HCT116 (cell line): Measurements from ENCODE around the gene HSPA4. TPM values are rescaled to one million over a fixed set of nuclear protein-coding genes. Genes with fewer than 3 reads are reported as not detected.

ENCODE experiments used
- ATAC-seq: fragments of 200-7000 bp; cut with Tn5 transposase; 2 replicates; pipeline ENCODE4 v1.9.1; 2020; ENCODE audit warnings: mild to moderate bottlenecking, moderate library complexity
- BruUV-seq: library from RNA; stranded (reverse); fragments of 400-500 nt; replicated peaks from 2 replicates; lab custom pipeline; 2021; lab: Mats Ljungman, UMichigan
- CTCF ChIA-PET: fragments of 300-600 bp; sonication (Branson Sonifier 250); formaldehyde crosslinking; loops from one replicate; lab custom pipeline; 2021; ENCODE audit warnings: antibody characterized with exemption; lab: Charles Lee
- POLR2A ChIA-PET: fragments of 300-600, 350-600 bp; sonication (Branson Sonifier 250); formaldehyde crosslinking; loops from one replicate; lab custom pipeline; 2021; ENCODE audit warnings: antibody characterized with exemption; lab: Charles Lee
- RAD21 ChIA-PET, 2 experiments: fragments of 300-600 bp; sonication (Branson Sonifier 250); formaldehyde crosslinking; loops; one replicate each; lab custom pipeline; 2023; ENCODE audit warnings: low total read pairs in 2 of 2; ENCODE audit not compliant: uncharacterized antibody in 2 of 2, unreplicated experiment in 2 of 2, low non-redundant PET in 1 of 2; lab: Charles Lee
- DNase-seq: peaks from one replicate; pipeline ENCODE4 v3.0.0-alpha.2; 2010; ENCODE audit warnings: low read depth, low spot score
- H2AFZ ChIP-seq: fragments of 200-600 bp; shearing (Covaris generic), sonication (generic); 2 replicates; pipeline ENCODE4 v1.6.1; 2017; ENCODE audit warnings: low read depth, mixed run types, mixed read lengths, antibody characterized with exemption, low read length; ENCODE audit not compliant: poor library complexity, severe bottlenecking
- H3K27ac ChIP-seq: 2 replicates; pipeline ENCODE4 v1.5.1; 2012; ENCODE audit warnings: low read depth, low read length
- H3K27me3 ChIP-seq: fragments of 200-600 bp; sonication (generic); 2 replicates; pipeline ENCODE4 v1.6.1; 2016; ENCODE audit warnings: mixed run types, low read length, mixed read lengths; ENCODE audit not compliant: insufficient read depth
- H3K36me3 ChIP-seq, 2 experiments: fragments of 200-500 bp in 1 of 2; fragments of 200-600 bp in 1 of 2; sonication (Bioruptor generic) in 1 of 2; sonication (generic) in 1 of 2; 2 replicates each; pipeline versions ENCODE4 v1.5.1 to v1.6.1; 2014 to 2016; ENCODE audit warnings: low read length in 2 of 2, inconsistent platforms in 1 of 2, mixed read lengths in 1 of 2, mixed run types in 1 of 2; ENCODE audit not compliant: insufficient read depth in 2 of 2, control insufficient read depth in 1 of 2
- H3K4me1 ChIP-seq, 2 experiments: fragments of 200-600 bp in 1 of 2; sonication (generic) in 1 of 2; 2 replicates each; pipeline versions ENCODE4 v1.5.1 to v1.6.1; 2012 to 2017; ENCODE audit warnings: low read length in 2 of 2, inconsistent platforms in 1 of 2, mild to moderate bottlenecking in 1 of 2, mixed read lengths in 1 of 2, mixed run types in 1 of 2, moderate library complexity in 1 of 2; ENCODE audit not compliant: insufficient read depth in 2 of 2, control insufficient read depth in 1 of 2
- H3K4me2 ChIP-seq: fragments of 200-600 bp; sonication (generic); 2 replicates; pipeline ENCODE4 v1.6.1; 2017; ENCODE audit warnings: mixed run types, low read length, mixed read lengths
- H3K4me3 ChIP-seq, 2 experiments: fragments of 200-600 bp in 1 of 2; sonication (generic) in 1 of 2; replicated peaks in 1 of 2; 2 replicates each; pipeline ENCODE4 v1.5.1; 2011 to 2016; ENCODE audit warnings: low read length in 2 of 2, control low read depth in 1 of 2, low read depth in 1 of 2, mild to moderate bottlenecking in 1 of 2, mixed read lengths in 1 of 2, mixed run types in 1 of 2
- H3K79me2 ChIP-seq: fragments of 200-600 bp; sonication (generic); 2 replicates; pipeline ENCODE4 v1.6.1; 2017; ENCODE audit warnings: mild to moderate bottlenecking, mixed run types, low read length, moderate library complexity, mixed read lengths; ENCODE audit not compliant: insufficient read depth
- H3K9ac ChIP-seq: fragments of 200-600 bp; sonication (generic); 2 replicates; pipeline ENCODE4 v1.6.1; 2016; ENCODE audit warnings: low read length, mixed read lengths
- H3K9me2 ChIP-seq: fragments of 200-600 bp; sonication (generic), shearing (Covaris generic); 2 replicates; pipeline ENCODE4 v1.6.1; 2017; ENCODE audit warnings: mixed run types, mild to moderate bottlenecking, moderate library complexity; ENCODE audit not compliant: insufficient read depth
- H3K9me3 ChIP-seq, 2 experiments: fragments of 200-500 bp in 1 of 2; fragments of 200-600 bp in 1 of 2; sonication (Bioruptor generic) in 1 of 2; sonication (generic) in 1 of 2; 2 replicates each; pipeline ENCODE4 v1.6.1; 2014 to 2017; ENCODE audit warnings: low read length in 2 of 2, mixed read lengths in 2 of 2, inconsistent platforms in 1 of 2, low read depth in 1 of 2, mild to moderate bottlenecking in 1 of 2, mixed run types in 1 of 2, moderate library complexity in 1 of 2; ENCODE audit not compliant: control insufficient read depth in 1 of 2, insufficient read depth in 1 of 2
- H4K20me1 ChIP-seq: fragments of 200-600 bp; sonication (generic), shearing (Covaris generic); 2 replicates; pipeline ENCODE4 v1.6.1; 2017; ENCODE audit warnings: mixed run types, mild to moderate bottlenecking, moderate library complexity; ENCODE audit not compliant: insufficient read depth
- CEBPB ChIP-seq: IDR thresholded peaks from 2 replicates; pipeline ENCODE4 v1.6.1; 2012; ENCODE audit warnings: low read depth
- CTCF ChIP-seq, 3 experiments: fragments of 200-600 bp in 1 of 3; sonication (generic) in 1 of 3; IDR thresholded peaks in 2 of 3; conservative IDR thresholded peaks in 1 of 3; 2 replicates each; pipeline ENCODE4 v1.5.1; 2012 to 2017; ENCODE audit warnings: low read depth in 2 of 3, low read length in 2 of 3, antibody characterized with exemption in 1 of 3, borderline replicate concordance in 1 of 3, control low read depth in 1 of 3, mild to moderate bottlenecking in 1 of 3, mixed read lengths in 1 of 3, mixed run types in 1 of 3, moderate library complexity in 1 of 3; ENCODE audit not compliant: insufficient read depth in 1 of 3
- EGR1 ChIP-seq: IDR thresholded peaks from 2 replicates; pipeline ENCODE4 v1.6.1; 2012; ENCODE audit warnings: low read depth
- EZH2phosphoT487 ChIP-seq: fragments of 200-600 bp; IDR thresholded peaks from 2 replicates; pipeline ENCODE4 v1.6.1; 2018; ENCODE audit warnings: antibody characterized with exemption, borderline replicate concordance
- JUND ChIP-seq: IDR thresholded peaks from 2 replicates; pipeline ENCODE4 v1.6.1; 2012
- POLR2A ChIP-seq: IDR thresholded peaks from 2 replicates; pipeline ENCODE4 v1.7.0; 2011; ENCODE audit warnings: borderline replicate concordance; ENCODE audit not compliant: insufficient read depth, insufficient read length; ENCODE audit errors: extremely low read depth
- RAD21 ChIP-seq: IDR thresholded peaks from 2 replicates; pipeline ENCODE4 v1.6.1; 2012; ENCODE audit warnings: low read depth, mild to moderate bottlenecking
- SP1 ChIP-seq: IDR thresholded peaks from 2 replicates; pipeline ENCODE4 v1.6.1; 2012; ENCODE audit warnings: low read depth
- SRF ChIP-seq: IDR thresholded peaks from 2 replicates; pipeline ENCODE4 v1.6.1; 2012; ENCODE audit warnings: low read depth
- TCF7L2 ChIP-seq: IDR thresholded peaks from 2 replicates; pipeline ENCODE4 v1.7.0; 2011; ENCODE audit warnings: borderline replicate concordance, inconsistent platforms; ENCODE audit not compliant: insufficient read depth, insufficient read length; ENCODE audit errors: extremely low read depth
- YY1 ChIP-seq: IDR thresholded peaks from 2 replicates; pipeline ENCODE4 v1.6.1; 2011; ENCODE audit warnings: low read length, low read depth, moderate library complexity, mild to moderate bottlenecking; ENCODE audit not compliant: insufficient replicate concordance; ENCODE audit errors: extremely low read depth
- ZFX ChIP-seq: fragments of 450-650 bp; IDR thresholded peaks from 2 replicates; pipeline ENCODE4 v1.6.1; 2017
- ZNF274 ChIP-seq: fragments of 200-500 bp; sonication (Bioruptor generic); IDR thresholded peaks from 2 replicates; pipeline ENCODE4 v1.6.1; 2014; ENCODE audit warnings: mild to moderate bottlenecking, low read depth, low read length, inconsistent platforms
- intact Hi-C: fragments of 100-400 bp; cut with micrococcal nuclease; formaldehyde crosslinking; loops from 2 replicates; pipeline ENCODE4 v1.10.0; 2022
- total RNA-seq: library from RNA; stranded (reverse); gene quantifications from one replicate; pipeline ENCODE4 v1.2.1, GENCODE V29; 2021; ENCODE audit not compliant: unreplicated experiment
- TF ChIP-seq, protein P1 (sequence below): IDR thresholded peaks from 2 replicates; pipeline ENCODE4 v1.6.1; 2012
- TF ChIP-seq, protein P2 (sequence below): IDR thresholded peaks from 2 replicates; pipeline ENCODE4 v1.6.1; 2012; ENCODE audit warnings: low read depth
- TF ChIP-seq, protein P3 (sequence below): IDR thresholded peaks from 2 replicates; pipeline ENCODE4 v1.6.1; 2011; ENCODE audit warnings: mild to moderate bottlenecking, low read length, moderate library complexity; ENCODE audit not compliant: insufficient replicate concordance; ENCODE audit errors: extremely low read depth

The HSPA4 gene
- total RNA-seq, 1 experiment from 2014 or later: 212 TPM

- TF ChIP-seq, protein P1, sequence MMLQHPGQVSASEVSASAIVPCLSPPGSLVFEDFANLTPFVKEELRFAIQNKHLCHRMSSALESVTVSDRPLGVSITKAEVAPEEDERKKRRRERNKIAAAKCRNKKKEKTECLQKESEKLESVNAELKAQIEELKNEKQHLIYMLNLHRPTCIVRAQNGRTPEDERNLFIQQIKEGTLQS: no peak
- TF ChIP-seq CEBPB: no peak
- no peak for TF ChIP-seq YY1
- no peak for TF ChIP-seq SRF
Observed at GRCh38 chr5:133108481-133108921, 56.7 kb downstream of the HSPA4 start (continued).

DNA sequence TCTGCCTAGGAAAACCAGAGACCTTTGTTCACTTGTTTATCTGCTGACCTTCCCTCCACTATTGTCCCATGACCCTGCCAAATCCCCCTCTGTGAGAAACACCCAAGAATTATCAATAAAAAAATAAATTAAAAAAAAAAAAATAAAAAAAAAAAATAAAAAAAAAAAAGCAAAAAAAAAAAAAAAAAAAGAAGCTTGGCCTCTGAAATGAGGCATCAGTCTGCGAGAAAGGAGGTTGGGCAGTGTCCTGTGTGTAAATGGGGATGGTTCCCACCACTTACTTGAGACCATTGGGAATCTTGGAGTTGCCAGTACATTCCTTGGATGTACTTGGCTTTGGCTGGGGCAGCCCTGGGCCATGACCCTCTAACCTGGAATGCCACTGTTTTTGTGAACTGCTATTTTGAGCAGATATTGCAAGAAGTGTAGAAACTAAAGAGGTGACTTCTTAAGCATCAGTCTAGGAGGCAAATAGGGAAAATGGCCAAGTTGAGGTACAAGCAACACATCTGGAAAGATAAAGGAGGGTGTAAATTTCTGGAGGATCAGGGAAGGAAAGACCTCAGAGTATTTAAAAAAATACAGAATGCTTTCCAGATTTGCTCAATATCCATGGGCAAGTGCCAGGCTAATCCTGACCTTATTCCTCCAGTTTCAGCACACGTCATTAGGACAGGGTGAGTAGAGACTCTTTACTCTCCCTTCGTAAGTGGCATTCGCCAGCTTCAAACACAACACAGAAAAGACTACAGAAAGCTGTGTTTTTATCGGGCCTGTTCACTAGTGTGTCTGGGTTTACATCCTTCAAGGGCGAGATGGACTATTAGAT lies 58.1 kb downstream of the HSPA4 start:
- no peak overlapping the region for H3K9ac ChIP-seq
- peaks cover 0 to 6% of the 10 kb centered on the region in 2 experiments; a peak in 1 of 4 replicates for H3K4me1 ChIP-seq
- ATAC-seq: no peak
- H4K20me1 ChIP-seq: no peaks in the 10 kb centered on the region
- DNase-seq: no peak
- intact Hi-C loops: loop anchor here (5.0 kb wide), 1 partner anchor 757 kb away; no protein-coding TSS in a partner anchor
- ChIA-PET CTCF (interaction anchor here (0.8 to 3.2 kb wide), 5 partner anchors 110 to 210 kb away, joined by 3 to 36 read pairs (median 3); no protein-coding TSS in a partner anchor), POLR2A (no interaction called here), RAD21 (interaction anchor here (0.6 to 1.5 kb wide), 3 partner anchors 138 to 210 kb away, joined by 3 to 4 read pairs (median 4); no protein-coding TSS in a partner anchor)
- H3K9me2 ChIP-seq: no peaks in the 10 kb centered on the region
- H3K36me3 ChIP-seq: peaks cover 8 to 10% of the 10 kb centered on the region in 2 experiments
- no peaks in the 10 kb centered on the region for H3K79me2 ChIP-seq
- no peak overlapping the region for H2AFZ ChIP-seq
- no peak overlapping the region for H3K27ac ChIP-seq
- H3K4me2 ChIP-seq: no peak overlapping the region
- H3K9me3 ChIP-seq: no peaks in the 10 kb centered on the region
- BruUV-seq: no TSS peak
- no peak overlapping the region for H3K4me3 ChIP-seq
- H3K27me3 ChIP-seq: no peaks in the 10 kb centered on the region
- TF ChIP-seq JUND: no peak
- TF ChIP-seq, protein P2, sequence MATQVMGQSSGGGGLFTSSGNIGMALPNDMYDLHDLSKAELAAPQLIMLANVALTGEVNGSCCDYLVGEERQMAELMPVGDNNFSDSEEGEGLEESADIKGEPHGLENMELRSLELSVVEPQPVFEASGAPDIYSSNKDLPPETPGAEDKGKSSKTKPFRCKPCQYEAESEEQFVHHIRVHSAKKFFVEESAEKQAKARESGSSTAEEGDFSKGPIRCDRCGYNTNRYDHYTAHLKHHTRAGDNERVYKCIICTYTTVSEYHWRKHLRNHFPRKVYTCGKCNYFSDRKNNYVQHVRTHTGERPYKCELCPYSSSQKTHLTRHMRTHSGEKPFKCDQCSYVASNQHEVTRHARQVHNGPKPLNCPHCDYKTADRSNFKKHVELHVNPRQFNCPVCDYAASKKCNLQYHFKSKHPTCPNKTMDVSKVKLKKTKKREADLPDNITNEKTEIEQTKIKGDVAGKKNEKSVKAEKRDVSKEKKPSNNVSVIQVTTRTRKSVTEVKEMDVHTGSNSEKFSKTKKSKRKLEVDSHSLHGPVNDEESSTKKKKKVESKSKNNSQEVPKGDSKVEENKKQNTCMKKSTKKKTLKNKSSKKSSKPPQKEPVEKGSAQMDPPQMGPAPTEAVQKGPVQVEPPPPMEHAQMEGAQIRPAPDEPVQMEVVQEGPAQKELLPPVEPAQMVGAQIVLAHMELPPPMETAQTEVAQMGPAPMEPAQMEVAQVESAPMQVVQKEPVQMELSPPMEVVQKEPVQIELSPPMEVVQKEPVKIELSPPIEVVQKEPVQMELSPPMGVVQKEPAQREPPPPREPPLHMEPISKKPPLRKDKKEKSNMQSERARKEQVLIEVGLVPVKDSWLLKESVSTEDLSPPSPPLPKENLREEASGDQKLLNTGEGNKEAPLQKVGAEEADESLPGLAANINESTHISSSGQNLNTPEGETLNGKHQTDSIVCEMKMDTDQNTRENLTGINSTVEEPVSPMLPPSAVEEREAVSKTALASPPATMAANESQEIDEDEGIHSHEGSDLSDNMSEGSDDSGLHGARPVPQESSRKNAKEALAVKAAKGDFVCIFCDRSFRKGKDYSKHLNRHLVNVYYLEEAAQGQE: no peak
- no peak for TF ChIP-seq SRF
- no peak for TF ChIP-seq EZH2phosphoT487
- TF ChIP-seq, protein P3, sequence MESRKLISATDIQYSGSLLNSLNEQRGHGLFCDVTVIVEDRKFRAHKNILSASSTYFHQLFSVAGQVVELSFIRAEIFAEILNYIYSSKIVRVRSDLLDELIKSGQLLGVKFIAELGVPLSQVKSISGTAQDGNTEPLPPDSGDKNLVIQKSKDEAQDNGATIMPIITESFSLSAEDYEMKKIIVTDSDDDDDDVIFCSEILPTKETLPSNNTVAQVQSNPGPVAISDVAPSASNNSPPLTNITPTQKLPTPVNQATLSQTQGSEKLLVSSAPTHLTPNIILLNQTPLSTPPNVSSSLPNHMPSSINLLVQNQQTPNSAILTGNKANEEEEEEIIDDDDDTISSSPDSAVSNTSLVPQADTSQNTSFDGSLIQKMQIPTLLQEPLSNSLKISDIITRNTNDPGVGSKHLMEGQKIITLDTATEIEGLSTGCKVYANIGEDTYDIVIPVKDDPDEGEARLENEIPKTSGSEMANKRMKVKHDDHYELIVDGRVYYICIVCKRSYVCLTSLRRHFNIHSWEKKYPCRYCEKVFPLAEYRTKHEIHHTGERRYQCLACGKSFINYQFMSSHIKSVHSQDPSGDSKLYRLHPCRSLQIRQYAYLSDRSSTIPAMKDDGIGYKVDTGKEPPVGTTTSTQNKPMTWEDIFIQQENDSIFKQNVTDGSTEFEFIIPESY: no peak
- TF ChIP-seq YY1: no peak
- no peak for TF ChIP-seq TCF7L2
- no peak for TF ChIP-seq EGR1
- no peak for TF ChIP-seq ZFX
- TF ChIP-seq CTCF (IDR thresholded peaks at IDR 0.05 in 2 of 3, conservative IDR thresholded peaks at IDR 0.05 in 1 of 3; ENCODE audit: borderline replicate concordance in 1 of 3, insufficient read depth in 1 of 3, low read depth in 2 of 3, low read length in 2 of 3): no peak
- TF ChIP-seq POLR2A: no peak
- TF ChIP-seq ZNF274: no peak
- no peak for TF ChIP-seq RAD21
- no peak for TF ChIP-seq SP1
